WTC11 (cell line): Measurements from ENCODE around the gene DDI1. TPM values are rescaled to one million over a fixed set of nuclear protein-coding genes. Genes with fewer than 3 reads are reported as not detected.

Experiments
- ATAC-seq: fragments of 200-7000 bp; cut with Tn5 transposase; 2 replicates; pipeline ENCODE4 v1.10.0; 2021; ENCODE audit warnings: mild to moderate bottlenecking, moderate library complexity
- CTCF ChIA-PET: fragments of 300-600 bp; sonication (Branson Sonifier 250); formaldehyde crosslinking; loops from one replicate; lab custom pipeline; 2021; ENCODE audit warnings: antibody characterized with exemption; lab: Charles Lee
- POLR2A ChIA-PET: fragments of 350-600 bp; sonication (Branson Sonifier 250); formaldehyde crosslinking; loops from one replicate; lab custom pipeline; 2021; ENCODE audit warnings: antibody characterized with exemption; lab: Charles Lee
- DNase-seq: peaks from one replicate; pipeline ENCODE4 v3.0.0; 2021; ENCODE audit warnings: low spot score
- H3K27ac Mint-ChIP-seq: 2 replicates; pipeline ENCODE4 v1.8.0; 2021; ENCODE audit warnings: mixed read lengths
- H3K27me3 Mint-ChIP-seq: 2 replicates; pipeline ENCODE4 v1.8.0; 2021; ENCODE audit warnings: low read depth, mild to moderate bottlenecking, moderate library complexity, mixed read lengths
- H3K36me3 Mint-ChIP-seq: 2 replicates; pipeline ENCODE4 v1.8.0; 2021; ENCODE audit warnings: mixed read lengths
- H3K4me1 Mint-ChIP-seq: 2 replicates; pipeline ENCODE4 v1.8.0; 2022; ENCODE audit warnings: mixed read lengths
- H3K4me3 Mint-ChIP-seq: 2 replicates; pipeline ENCODE4 v1.8.0; 2021; ENCODE audit warnings: mild to moderate bottlenecking, moderate library complexity, mixed read lengths
- H3K9me3 Mint-ChIP-seq: 2 replicates; pipeline ENCODE4 v1.8.0; 2021; ENCODE audit warnings: mixed read lengths
- E2F4 ChIP-seq: sonication (generic); formaldehyde crosslinking; IDR thresholded peaks from 2 replicates; pipeline ENCODE4 v1.8.1; 2022; ENCODE audit warnings: low read depth, mild to moderate bottlenecking, moderate library complexity, missing genetic modification reagents, borderline replicate concordance
- EMX1 ChIP-seq: fragments of 250-450 bp; sonication (Bioruptor Pico); IDR thresholded peaks from 2 replicates; pipeline ENCODE4 v1.8.0; 2021; ENCODE audit warnings: mild to moderate bottlenecking
- KAT7 ChIP-seq: sonication (generic); formaldehyde crosslinking; IDR thresholded peaks from 2 replicates; pipeline ENCODE4 v1.8.1; 2023; ENCODE audit warnings: missing genetic modification reagents, mild to moderate bottlenecking, borderline replicate concordance
- STAT6 ChIP-seq: sonication (generic); formaldehyde crosslinking; conservative IDR thresholded peaks from 2 replicates; pipeline ENCODE4 v1.8.1; 2023; ENCODE audit warnings: mild to moderate bottlenecking, low read depth, missing genetic modification reagents, moderate library complexity
- TCF7 ChIP-seq: sonication (generic); formaldehyde crosslinking; IDR thresholded peaks from 2 replicates; pipeline ENCODE4 v1.8.0; 2022; ENCODE audit warnings: mild to moderate bottlenecking, low read depth, missing genetic modification reagents, moderate library complexity
- ZNF263 ChIP-seq: sonication (generic); formaldehyde crosslinking; IDR thresholded peaks from 2 replicates; pipeline ENCODE4 v1.8.1; 2022; ENCODE audit warnings: low read depth, mild to moderate bottlenecking, moderate library complexity, missing genetic modification reagents
- total RNA-seq: library from RNA; stranded (reverse); gene quantifications from 3 replicates; pipeline ENCODE4 v1.2.3, GENCODE V29; 2021
- TF ChIP-seq, protein P1 (sequence below): fragments of 250-450 bp; sonication (Bioruptor Pico); IDR thresholded peaks from 2 replicates; pipeline ENCODE4 v1.9.0; 2021; ENCODE audit warnings: mild to moderate bottlenecking, borderline replicate concordance
- TF ChIP-seq, protein P2 (sequence below): sonication (generic); formaldehyde crosslinking; IDR thresholded peaks from 2 replicates; pipeline ENCODE4 v1.8.0; 2022; ENCODE audit warnings: mild to moderate bottlenecking, missing genetic modification reagents
- TF ChIP-seq, protein P3 (sequence below): fragments of 250-450 bp; sonication (Bioruptor Pico); IDR thresholded peaks from 2 replicates; pipeline ENCODE4 v1.9.0; 2021; ENCODE audit warnings: moderate library complexity, mild to moderate bottlenecking, inconsistent platforms, borderline replicate concordance
- TF ChIP-seq, protein P4 (sequence below): sonication (generic); formaldehyde crosslinking; IDR thresholded peaks from 2 replicates; pipeline ENCODE4 v1.8.1; 2023; ENCODE audit warnings: mild to moderate bottlenecking, missing genetic modification reagents, moderate library complexity

The DDI1 gene
- total RNA-seq, 1 experiment from 2014 or later: not detected

DNA sequence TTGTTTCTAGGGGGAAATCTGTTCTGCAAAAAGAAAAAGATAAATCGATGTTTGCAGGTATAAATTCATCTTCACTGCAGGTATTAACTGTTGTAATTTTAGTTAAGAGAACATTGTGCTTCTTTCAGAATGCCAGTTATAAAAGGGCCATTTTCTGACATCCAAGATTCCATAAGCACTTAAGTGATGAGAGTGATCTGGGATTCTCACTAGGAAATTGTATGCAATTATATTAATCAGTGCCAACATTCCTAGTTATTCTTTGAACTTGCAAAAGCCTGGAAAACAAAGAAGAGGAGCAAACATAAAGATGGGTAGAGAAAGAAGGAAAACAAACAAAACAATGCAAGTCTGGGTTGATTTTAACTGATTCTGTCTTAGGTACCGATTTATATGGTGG lies 5.4 kb downstream of the DDI1 start:
- no peak for ATAC-seq
- H3K9me3 Mint-ChIP-seq: no peaks in the 10 kb centered on the region
- no peak overlapping the region; the same call in 1 of the 2 replicates for H3K27ac Mint-ChIP-seq

More for the DNA sequence above, 5.4 kb downstream of the DDI1 start:
- CTCF ChIA-PET: no interaction called here
- POLR2A ChIA-PET: no interaction called here
- no peak for TF ChIP-seq STAT6 (CRISPR knock-in tag)
- no peak for TF ChIP-seq E2F4 (CRISPR knock-in tag)
- TF ChIP-seq, protein P1, sequence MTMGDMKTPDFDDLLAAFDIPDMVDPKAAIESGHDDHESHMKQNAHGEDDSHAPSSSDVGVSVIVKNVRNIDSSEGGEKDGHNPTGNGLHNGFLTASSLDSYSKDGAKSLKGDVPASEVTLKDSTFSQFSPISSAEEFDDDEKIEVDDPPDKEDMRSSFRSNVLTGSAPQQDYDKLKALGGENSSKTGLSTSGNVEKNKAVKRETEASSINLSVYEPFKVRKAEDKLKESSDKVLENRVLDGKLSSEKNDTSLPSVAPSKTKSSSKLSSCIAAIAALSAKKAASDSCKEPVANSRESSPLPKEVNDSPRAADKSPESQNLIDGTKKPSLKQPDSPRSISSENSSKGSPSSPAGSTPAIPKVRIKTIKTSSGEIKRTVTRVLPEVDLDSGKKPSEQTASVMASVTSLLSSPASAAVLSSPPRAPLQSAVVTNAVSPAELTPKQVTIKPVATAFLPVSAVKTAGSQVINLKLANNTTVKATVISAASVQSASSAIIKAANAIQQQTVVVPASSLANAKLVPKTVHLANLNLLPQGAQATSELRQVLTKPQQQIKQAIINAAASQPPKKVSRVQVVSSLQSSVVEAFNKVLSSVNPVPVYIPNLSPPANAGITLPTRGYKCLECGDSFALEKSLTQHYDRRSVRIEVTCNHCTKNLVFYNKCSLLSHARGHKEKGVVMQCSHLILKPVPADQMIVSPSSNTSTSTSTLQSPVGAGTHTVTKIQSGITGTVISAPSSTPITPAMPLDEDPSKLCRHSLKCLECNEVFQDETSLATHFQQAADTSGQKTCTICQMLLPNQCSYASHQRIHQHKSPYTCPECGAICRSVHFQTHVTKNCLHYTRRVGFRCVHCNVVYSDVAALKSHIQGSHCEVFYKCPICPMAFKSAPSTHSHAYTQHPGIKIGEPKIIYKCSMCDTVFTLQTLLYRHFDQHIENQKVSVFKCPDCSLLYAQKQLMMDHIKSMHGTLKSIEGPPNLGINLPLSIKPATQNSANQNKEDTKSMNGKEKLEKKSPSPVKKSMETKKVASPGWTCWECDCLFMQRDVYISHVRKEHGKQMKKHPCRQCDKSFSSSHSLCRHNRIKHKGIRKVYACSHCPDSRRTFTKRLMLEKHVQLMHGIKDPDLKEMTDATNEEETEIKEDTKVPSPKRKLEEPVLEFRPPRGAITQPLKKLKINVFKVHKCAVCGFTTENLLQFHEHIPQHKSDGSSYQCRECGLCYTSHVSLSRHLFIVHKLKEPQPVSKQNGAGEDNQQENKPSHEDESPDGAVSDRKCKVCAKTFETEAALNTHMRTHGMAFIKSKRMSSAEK (CRISPR knock-in tag): no peak
- TF ChIP-seq EMX1 (CRISPR knock-in tag): no peak
- no peak for TF ChIP-seq ZNF263 (CRISPR knock-in tag)
- TF ChIP-seq KAT7: no peak
- TF ChIP-seq TCF7 (CRISPR knock-in tag): no peak
- TF ChIP-seq, protein P2, sequence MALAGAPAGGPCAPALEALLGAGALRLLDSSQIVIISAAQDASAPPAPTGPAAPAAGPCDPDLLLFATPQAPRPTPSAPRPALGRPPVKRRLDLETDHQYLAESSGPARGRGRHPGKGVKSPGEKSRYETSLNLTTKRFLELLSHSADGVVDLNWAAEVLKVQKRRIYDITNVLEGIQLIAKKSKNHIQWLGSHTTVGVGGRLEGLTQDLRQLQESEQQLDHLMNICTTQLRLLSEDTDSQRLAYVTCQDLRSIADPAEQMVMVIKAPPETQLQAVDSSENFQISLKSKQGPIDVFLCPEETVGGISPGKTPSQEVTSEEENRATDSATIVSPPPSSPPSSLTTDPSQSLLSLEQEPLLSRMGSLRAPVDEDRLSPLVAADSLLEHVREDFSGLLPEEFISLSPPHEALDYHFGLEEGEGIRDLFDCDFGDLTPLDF (CRISPR knock-in tag): no peak
- TF ChIP-seq, protein P3, sequence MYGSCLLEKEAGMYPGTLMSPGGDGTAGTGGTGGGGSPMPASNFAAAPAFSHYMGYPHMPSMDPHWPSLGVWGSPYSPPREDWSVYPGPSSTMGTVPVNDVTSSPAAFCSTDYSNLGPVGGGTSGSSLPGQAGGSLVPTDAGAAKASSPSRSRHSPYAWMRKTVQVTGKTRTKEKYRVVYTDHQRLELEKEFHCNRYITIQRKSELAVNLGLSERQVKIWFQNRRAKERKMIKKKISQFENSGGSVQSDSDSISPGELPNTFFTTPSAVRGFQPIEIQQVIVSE (CRISPR knock-in tag): no peak
- TF ChIP-seq, protein P4, sequence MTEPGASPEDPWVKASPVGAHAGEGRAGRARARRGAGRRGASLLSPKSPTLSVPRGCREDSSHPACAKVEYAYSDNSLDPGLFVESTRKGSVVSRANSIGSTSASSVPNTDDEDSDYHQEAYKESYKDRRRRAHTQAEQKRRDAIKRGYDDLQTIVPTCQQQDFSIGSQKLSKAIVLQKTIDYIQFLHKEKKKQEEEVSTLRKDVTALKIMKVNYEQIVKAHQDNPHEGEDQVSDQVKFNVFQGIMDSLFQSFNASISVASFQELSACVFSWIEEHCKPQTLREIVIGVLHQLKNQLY (CRISPR knock-in tag): no peak
- Mint-ChIP-seq H3K36me3 (no peaks in the 10 kb centered on the region), H3K27me3 (no peaks in the 10 kb centered on the region), H3K4me1 (no peaks in the 10 kb centered on the region), H3K4me3 (no peak overlapping the region)
- no peak for DNase-seq
